Liver (tissue), 9 donors: Measurements from ENCODE around the gene GRIK1. TPM values are rescaled to one million over a fixed set of nuclear protein-coding genes. Genes with fewer than 3 reads are reported as not detected.

Experiments used
- DNase-seq: peaks from one replicate; pipeline ENCODE4 v3.0.0-alpha.2; 2017; ENCODE audit warnings: low spot score
- H3K27ac ChIP-seq, 2 donors: one replicate each; pipeline ENCODE4 v1.7.0; 2013; ENCODE audit warnings: inconsistent platforms in 2 of 2, low read length in 2 of 2, control low read depth in 1 of 2, low read depth in 1 of 2, mild to moderate bottlenecking in 1 of 2
- H3K27me3 ChIP-seq, 4 donors: one replicate each; pipeline versions ENCODE4 v1.6.1 to v1.7.0; 2013; ENCODE audit warnings: low read length in 3 of 4, inconsistent platforms in 1 of 4, mild to moderate bottlenecking in 1 of 4, moderate library complexity in 1 of 4; ENCODE audit not compliant: control insufficient read depth in 4 of 4, insufficient read depth in 4 of 4
- H3K36me3 ChIP-seq, 4 donors: one replicate each; pipeline versions ENCODE4 v1.6.1 to v1.7.0; 2013; ENCODE audit warnings: low read length in 3 of 4, mild to moderate bottlenecking in 3 of 4, low read depth in 1 of 4, moderate library complexity in 1 of 4; ENCODE audit not compliant: control insufficient read depth in 4 of 4, insufficient read depth in 3 of 4
- H3K4me1 ChIP-seq, 4 donors: one replicate each; pipeline versions ENCODE4 v1.6.1 to v1.7.0; 2013; ENCODE audit warnings: low read length in 3 of 4, mild to moderate bottlenecking in 3 of 4, moderate library complexity in 1 of 4; ENCODE audit not compliant: control insufficient read depth in 4 of 4, insufficient read depth in 4 of 4
- H3K4me3 ChIP-seq, 3 donors: one replicate each; pipeline versions ENCODE4 v1.6.1 to v1.7.0; 2013; ENCODE audit warnings: low read length in 3 of 3, control low read depth in 1 of 3, low read depth in 1 of 3, mild to moderate bottlenecking in 1 of 3
- H3K9ac ChIP-seq, 2 donors: one replicate each; pipeline ENCODE4 v1.7.0; 2013; ENCODE audit warnings: low read length in 2 of 2, mild to moderate bottlenecking in 2 of 2, moderate library complexity in 2 of 2, control low read depth in 1 of 2, low read depth in 1 of 2
- H3K9me3 ChIP-seq, 4 donors: one replicate each; pipeline versions ENCODE4 v1.6.1 to v1.7.0; 2013; ENCODE audit warnings: low read length in 3 of 4; ENCODE audit not compliant: control insufficient read depth in 4 of 4
- EGR1 ChIP-seq, 2 donors: IDR thresholded peaks; 2 replicates each; pipeline ENCODE4 v1.6.1; 2016 to 2018; ENCODE audit warnings: antibody characterized with exemption in 2 of 2, low read depth in 2 of 2
- FOXA1 ChIP-seq: IDR thresholded peaks from 2 replicates; pipeline ENCODE4 v1.6.1; 2016; ENCODE audit warnings: antibody characterized with exemption
- GABPA ChIP-seq, 2 donors: IDR thresholded peaks in 1 of 2; conservative IDR thresholded peaks in 1 of 2; 2 replicates each; pipeline ENCODE4 v1.6.1; 2016; ENCODE audit warnings: antibody characterized with exemption in 2 of 2, mild to moderate bottlenecking in 1 of 2, moderate library complexity in 1 of 2
- HNF4A ChIP-seq, 2 donors: conservative IDR thresholded peaks; 2 replicates each; pipeline ENCODE4 v1.6.1; 2016; ENCODE audit warnings: antibody characterized with exemption in 2 of 2, mild to moderate bottlenecking in 2 of 2
- JUND ChIP-seq, 2 donors: IDR thresholded peaks; 2 replicates each; pipeline ENCODE4 v1.6.1; 2016; ENCODE audit warnings: antibody characterized with exemption in 2 of 2
- RXRA ChIP-seq, 2 donors: IDR thresholded peaks; 2 replicates each; pipeline ENCODE4 v1.6.1; 2017 to 2018; ENCODE audit warnings: antibody characterized with exemption in 2 of 2, mild to moderate bottlenecking in 1 of 2
- SP1 ChIP-seq: IDR thresholded peaks from 2 replicates; pipeline ENCODE4 v1.6.1; 2018; ENCODE audit warnings: antibody characterized with exemption, mild to moderate bottlenecking
- WGBS: extraction: QIAGEN DNeasy Blood & Tissue Kit; methylation state at CpG from one replicate; pipeline ENCODE4 v1.1.7; 2013; 5-methylcytosine and 5-hydroxymethylcytosine counted together
- polyA plus RNA-seq, 2 donors: library from polyadenylated mRNA; stranded (reverse) in 1 of 2; unstranded in 1 of 2; fragments of 200-250 nt in 1 of 2; fragments of >200 nt in 1 of 2; fragmentation: Nextera tagmentation in 1 of 2; extraction: Ambion mirVana in 1 of 2; gene quantifications; one replicate each; pipeline versions ENCODE4 v1.2.1 to v1.2.3, GENCODE V29; 2013 to 2015
- total RNA-seq, 2 donors: library from RNA; depleted of rRNA; stranded (reverse); fragments of >200 nt; gene quantifications; one replicate each; pipeline ENCODE4 v1.2.3, GENCODE V29; 2014
- TF ChIP-seq, protein P1 (sequence below): IDR thresholded peaks from 2 replicates; pipeline ENCODE4 v1.6.1; 2016; ENCODE audit warnings: antibody characterized with exemption, mild to moderate bottlenecking
- TF ChIP-seq, protein P2 (sequence below): IDR thresholded peaks from 2 replicates; pipeline ENCODE4 v1.6.1; 2016; ENCODE audit warnings: antibody characterized with exemption
- TF ChIP-seq, protein P3 (sequence below): fragments of 150-350 bp; IDR thresholded peaks from 2 replicates; pipeline ENCODE4 v1.5.1; 2017; ENCODE audit warnings: improper control_type of control experiment, low read depth, low read length; ENCODE audit not compliant: missing input control
- TF ChIP-seq, protein P4 (sequence below): IDR thresholded peaks from 2 replicates; pipeline ENCODE4 v1.6.1; 2016; ENCODE audit warnings: antibody characterized with exemption
- donor health status: healthy.
- donor health status: healthy.
- donor health status: healthy.
- donor health status: healthy.
- donor health status: healthy.

Gene GRIK1
- total and polyA plus RNA-seq, 4 donors: 0.02 to 0.14 (median 0.05) TPM; not detected in 1

DNA sequence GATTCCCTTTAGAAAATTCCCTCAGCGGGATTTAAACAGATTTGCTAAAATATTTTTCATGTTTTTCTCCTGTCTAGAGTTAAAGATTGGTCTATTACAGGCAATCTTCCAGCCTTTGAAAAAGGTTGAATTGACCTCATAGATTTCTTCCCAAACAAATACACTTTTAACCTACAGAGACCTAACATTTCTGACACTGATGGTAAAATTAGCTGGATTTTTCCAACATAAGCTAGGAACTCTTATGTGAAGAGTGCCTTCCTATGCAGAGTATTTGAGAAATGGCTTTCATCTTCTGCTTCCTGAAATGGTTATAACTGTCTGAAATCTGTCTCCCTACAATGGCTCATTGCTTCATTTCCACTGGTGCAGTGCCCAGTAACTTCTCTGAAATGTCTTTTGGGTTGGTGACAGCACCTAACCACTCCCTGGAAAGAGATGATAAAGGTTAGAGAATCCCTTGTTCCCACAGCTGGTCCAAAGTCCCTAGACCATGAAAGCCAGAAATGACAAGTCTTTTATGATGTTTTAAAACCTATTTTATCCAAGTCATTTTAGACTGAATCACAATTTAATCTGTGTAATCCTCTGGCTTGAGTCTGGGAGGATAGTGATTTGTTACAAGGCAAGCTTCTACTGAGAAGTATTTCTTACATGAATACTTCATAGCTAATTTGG lies 371.6 kb downstream of the GRIK1 start:
- 94% methylated on average over 1 of the region's 1 CpG for WGBS
- no peak for DNase-seq

More for the DNA sequence above, 371.6 kb downstream of the GRIK1 start:
- no peak for TF ChIP-seq GABPA (IDR thresholded peaks at IDR 0.05 in 1 of 2, conservative IDR thresholded peaks at IDR 0.05 in 1 of 2)
- TF ChIP-seq SP1: no peak
- TF ChIP-seq RXRA (IDR thresholded peaks at IDR 0.05): no peak
- TF ChIP-seq, protein P1, sequence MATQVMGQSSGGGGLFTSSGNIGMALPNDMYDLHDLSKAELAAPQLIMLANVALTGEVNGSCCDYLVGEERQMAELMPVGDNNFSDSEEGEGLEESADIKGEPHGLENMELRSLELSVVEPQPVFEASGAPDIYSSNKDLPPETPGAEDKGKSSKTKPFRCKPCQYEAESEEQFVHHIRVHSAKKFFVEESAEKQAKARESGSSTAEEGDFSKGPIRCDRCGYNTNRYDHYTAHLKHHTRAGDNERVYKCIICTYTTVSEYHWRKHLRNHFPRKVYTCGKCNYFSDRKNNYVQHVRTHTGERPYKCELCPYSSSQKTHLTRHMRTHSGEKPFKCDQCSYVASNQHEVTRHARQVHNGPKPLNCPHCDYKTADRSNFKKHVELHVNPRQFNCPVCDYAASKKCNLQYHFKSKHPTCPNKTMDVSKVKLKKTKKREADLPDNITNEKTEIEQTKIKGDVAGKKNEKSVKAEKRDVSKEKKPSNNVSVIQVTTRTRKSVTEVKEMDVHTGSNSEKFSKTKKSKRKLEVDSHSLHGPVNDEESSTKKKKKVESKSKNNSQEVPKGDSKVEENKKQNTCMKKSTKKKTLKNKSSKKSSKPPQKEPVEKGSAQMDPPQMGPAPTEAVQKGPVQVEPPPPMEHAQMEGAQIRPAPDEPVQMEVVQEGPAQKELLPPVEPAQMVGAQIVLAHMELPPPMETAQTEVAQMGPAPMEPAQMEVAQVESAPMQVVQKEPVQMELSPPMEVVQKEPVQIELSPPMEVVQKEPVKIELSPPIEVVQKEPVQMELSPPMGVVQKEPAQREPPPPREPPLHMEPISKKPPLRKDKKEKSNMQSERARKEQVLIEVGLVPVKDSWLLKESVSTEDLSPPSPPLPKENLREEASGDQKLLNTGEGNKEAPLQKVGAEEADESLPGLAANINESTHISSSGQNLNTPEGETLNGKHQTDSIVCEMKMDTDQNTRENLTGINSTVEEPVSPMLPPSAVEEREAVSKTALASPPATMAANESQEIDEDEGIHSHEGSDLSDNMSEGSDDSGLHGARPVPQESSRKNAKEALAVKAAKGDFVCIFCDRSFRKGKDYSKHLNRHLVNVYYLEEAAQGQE: no peak
- TF ChIP-seq, protein P2, sequence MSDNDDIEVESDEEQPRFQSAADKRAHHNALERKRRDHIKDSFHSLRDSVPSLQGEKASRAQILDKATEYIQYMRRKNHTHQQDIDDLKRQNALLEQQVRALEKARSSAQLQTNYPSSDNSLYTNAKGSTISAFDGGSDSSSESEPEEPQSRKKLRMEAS: no peak
- no peak for TF ChIP-seq JUND (IDR thresholded peaks at IDR 0.05)
- TF ChIP-seq, protein P3, sequence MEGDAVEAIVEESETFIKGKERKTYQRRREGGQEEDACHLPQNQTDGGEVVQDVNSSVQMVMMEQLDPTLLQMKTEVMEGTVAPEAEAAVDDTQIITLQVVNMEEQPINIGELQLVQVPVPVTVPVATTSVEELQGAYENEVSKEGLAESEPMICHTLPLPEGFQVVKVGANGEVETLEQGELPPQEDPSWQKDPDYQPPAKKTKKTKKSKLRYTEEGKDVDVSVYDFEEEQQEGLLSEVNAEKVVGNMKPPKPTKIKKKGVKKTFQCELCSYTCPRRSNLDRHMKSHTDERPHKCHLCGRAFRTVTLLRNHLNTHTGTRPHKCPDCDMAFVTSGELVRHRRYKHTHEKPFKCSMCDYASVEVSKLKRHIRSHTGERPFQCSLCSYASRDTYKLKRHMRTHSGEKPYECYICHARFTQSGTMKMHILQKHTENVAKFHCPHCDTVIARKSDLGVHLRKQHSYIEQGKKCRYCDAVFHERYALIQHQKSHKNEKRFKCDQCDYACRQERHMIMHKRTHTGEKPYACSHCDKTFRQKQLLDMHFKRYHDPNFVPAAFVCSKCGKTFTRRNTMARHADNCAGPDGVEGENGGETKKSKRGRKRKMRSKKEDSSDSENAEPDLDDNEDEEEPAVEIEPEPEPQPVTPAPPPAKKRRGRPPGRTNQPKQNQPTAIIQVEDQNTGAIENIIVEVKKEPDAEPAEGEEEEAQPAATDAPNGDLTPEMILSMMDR: no peak
- TF ChIP-seq, protein P4, sequence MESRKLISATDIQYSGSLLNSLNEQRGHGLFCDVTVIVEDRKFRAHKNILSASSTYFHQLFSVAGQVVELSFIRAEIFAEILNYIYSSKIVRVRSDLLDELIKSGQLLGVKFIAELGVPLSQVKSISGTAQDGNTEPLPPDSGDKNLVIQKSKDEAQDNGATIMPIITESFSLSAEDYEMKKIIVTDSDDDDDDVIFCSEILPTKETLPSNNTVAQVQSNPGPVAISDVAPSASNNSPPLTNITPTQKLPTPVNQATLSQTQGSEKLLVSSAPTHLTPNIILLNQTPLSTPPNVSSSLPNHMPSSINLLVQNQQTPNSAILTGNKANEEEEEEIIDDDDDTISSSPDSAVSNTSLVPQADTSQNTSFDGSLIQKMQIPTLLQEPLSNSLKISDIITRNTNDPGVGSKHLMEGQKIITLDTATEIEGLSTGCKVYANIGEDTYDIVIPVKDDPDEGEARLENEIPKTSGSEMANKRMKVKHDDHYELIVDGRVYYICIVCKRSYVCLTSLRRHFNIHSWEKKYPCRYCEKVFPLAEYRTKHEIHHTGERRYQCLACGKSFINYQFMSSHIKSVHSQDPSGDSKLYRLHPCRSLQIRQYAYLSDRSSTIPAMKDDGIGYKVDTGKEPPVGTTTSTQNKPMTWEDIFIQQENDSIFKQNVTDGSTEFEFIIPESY: no peak
- TF ChIP-seq FOXA1: no peak
- TF ChIP-seq HNF4A (conservative IDR thresholded peaks at IDR 0.05): no peak
- TF ChIP-seq EGR1 (IDR thresholded peaks at IDR 0.05; ENCODE audit: low read depth in 2 of 2): no peak
- H3K36me3 ChIP-seq: no peaks in the 10 kb centered on the region
- no peak overlapping the region for H3K4me3 ChIP-seq
- no peaks in the 10 kb centered on the region for H3K4me1 ChIP-seq
- H3K9me3 ChIP-seq: no peaks in the 10 kb centered on the region
- no peak overlapping the region for H3K9ac ChIP-seq
- H3K27ac ChIP-seq: no peak overlapping the region
- no peaks in the 10 kb centered on the region for H3K27me3 ChIP-seq
